ENCODE measurements around the gene NEB.

Gene NEB

DNA sequence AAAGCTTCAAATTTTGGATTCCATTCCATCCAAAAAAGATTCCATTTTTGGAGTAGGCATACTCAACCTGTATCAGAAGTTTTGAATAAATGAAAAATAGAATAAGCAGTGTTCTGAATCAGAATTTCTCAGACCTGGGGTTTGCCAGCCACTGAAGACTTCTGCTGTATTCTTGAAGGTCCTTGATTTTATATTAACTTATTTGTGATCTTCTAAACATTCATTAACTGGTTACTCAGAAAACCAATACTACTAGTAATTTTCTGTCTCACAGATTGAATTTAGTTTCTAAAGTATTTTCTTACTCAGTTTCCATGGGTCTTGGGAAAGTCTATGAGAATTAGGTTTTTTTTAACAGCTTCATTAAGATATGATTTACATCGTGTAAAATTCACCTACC is 263.7 kb downstream of the NEB start:
- Histone ChIP-seq H3K9me3 (ENCODE audit: control insufficient read depth, insufficient read depth, low read length) (no peaks in the 10 kb centered on the region), H3K79me2 (ENCODE audit: control insufficient read depth, low read length) (peaks cover 8% of the 10 kb centered on the region; the same call in 1 of the 2 replicates), H3K27me3 (ENCODE audit: control insufficient read depth, low read length) (no peaks in the 10 kb centered on the region), H3K27ac (ENCODE audit: low read depth, low read length) (no peak overlapping the region), H3F3A (ENCODE audit: control insufficient read depth, insufficient read depth) (no peaks in the 10 kb centered on the region), H3K36me3 (ENCODE audit: control insufficient read depth, low read length) (peaks cover 86% of the 10 kb centered on the region), H3K9me2 (replicated peaks; ENCODE audit: control insufficient read depth, low read length) (no peaks in the 10 kb centered on the region), H3K4me3 (ENCODE audit: low read length) (no peak overlapping the region), H4K20me1 (ENCODE audit: control insufficient read depth, insufficient read depth, low read depth, low read length) (no peaks in the 10 kb centered on the region), H3K4me1 (ENCODE audit: control insufficient read depth, low read length) (no peaks in the 10 kb centered on the region), H3K4me2 (ENCODE audit: low read length) (no peak overlapping the region)
- TF ChIP-seq, protein P1, sequence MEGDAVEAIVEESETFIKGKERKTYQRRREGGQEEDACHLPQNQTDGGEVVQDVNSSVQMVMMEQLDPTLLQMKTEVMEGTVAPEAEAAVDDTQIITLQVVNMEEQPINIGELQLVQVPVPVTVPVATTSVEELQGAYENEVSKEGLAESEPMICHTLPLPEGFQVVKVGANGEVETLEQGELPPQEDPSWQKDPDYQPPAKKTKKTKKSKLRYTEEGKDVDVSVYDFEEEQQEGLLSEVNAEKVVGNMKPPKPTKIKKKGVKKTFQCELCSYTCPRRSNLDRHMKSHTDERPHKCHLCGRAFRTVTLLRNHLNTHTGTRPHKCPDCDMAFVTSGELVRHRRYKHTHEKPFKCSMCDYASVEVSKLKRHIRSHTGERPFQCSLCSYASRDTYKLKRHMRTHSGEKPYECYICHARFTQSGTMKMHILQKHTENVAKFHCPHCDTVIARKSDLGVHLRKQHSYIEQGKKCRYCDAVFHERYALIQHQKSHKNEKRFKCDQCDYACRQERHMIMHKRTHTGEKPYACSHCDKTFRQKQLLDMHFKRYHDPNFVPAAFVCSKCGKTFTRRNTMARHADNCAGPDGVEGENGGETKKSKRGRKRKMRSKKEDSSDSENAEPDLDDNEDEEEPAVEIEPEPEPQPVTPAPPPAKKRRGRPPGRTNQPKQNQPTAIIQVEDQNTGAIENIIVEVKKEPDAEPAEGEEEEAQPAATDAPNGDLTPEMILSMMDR (IDR thresholded peaks at IDR 0.05; ENCODE audit: low read depth, low read length, poor library complexity, severe bottlenecking) = no peak
- TF ChIP-seq EZH2phosphoT487 (IDR thresholded peaks at IDR 0.05; ENCODE audit: borderline replicate concordance, low read length) = no peak

DNA sequence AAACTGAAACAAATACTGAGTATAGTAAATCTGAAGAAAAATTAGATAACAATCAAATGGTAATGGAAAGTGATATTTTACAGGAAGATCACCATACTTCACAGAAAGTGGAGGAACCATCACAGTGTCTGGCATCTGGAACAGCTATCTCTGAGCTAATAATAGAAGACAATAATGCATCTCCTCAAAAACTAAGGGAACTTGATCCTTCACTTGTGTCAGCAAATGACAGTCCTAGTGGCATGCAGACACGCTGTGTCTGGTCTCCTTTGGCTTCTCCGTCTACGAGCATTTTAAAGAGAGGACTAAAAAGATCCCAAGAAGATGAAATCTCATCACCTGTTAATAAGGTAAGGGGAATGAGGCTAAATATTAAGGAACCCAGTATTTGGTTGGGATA is 268.5 kb downstream of the NEB start:
- TF ChIP-seq, protein P1 (IDR thresholded peaks at IDR 0.05; ENCODE audit: low read depth, low read length, poor library complexity, severe bottlenecking) = no peak
- TF ChIP-seq EZH2phosphoT487 (IDR thresholded peaks at IDR 0.05; ENCODE audit: borderline replicate concordance, low read length) = no peak
- no peak overlapping the region for H3K27ac ChIP-seq (ENCODE audit: low read depth, low read length)
- no peak overlapping the region for H3K4me2 ChIP-seq (ENCODE audit: low read length)
- H3K79me2 ChIP-seq (ENCODE audit: control insufficient read depth, low read length) = peaks cover 6% of the 10 kb centered on the region; the same call in 1 of the 2 replicates
- no peaks in the 10 kb centered on the region for H3K27me3 ChIP-seq (ENCODE audit: control insufficient read depth, low read length)
- no peaks in the 10 kb centered on the region for H3K9me2 ChIP-seq (replicated peaks; ENCODE audit: control insufficient read depth, low read length)
- no peaks in the 10 kb centered on the region for H3K9me3 ChIP-seq (ENCODE audit: control insufficient read depth, insufficient read depth, low read length)
- no peaks in the 10 kb centered on the region for H3K4me1 ChIP-seq (ENCODE audit: control insufficient read depth, low read length)
- H3K36me3 ChIP-seq (ENCODE audit: control insufficient read depth, low read length) = peaks cover 97% of the 10 kb centered on the region
- no peak overlapping the region for H3K4me3 ChIP-seq (ENCODE audit: low read length)
- peaks cover 4% of the 10 kb centered on the region; the same call in 1 of the 2 replicates for H3F3A ChIP-seq (ENCODE audit: control insufficient read depth, insufficient read depth)
- no peaks in the 10 kb centered on the region for H4K20me1 ChIP-seq (ENCODE audit: control insufficient read depth, insufficient read depth, low read depth, low read length)

DNA sequence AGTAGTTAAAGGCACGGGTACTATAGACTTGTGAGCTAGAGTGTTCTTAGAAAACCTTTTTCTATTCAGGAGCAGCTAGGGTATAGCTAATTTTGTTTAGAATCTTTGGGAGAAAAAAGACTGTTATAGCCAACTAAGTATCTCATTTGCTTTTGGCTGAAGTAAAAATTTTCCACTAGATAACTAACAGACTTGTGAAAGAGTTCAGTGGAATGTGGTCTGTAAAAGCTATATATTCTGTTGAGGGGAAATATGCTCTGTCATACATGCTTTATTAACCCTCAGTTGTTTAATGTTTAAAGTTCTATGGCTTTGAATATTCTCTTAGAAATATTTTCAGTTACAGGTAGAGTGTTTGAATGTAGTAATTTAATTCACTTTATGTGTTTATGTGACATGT is 274.9 kb downstream of the NEB start:
- no peak for TF ChIP-seq EZH2phosphoT487 (IDR thresholded peaks at IDR 0.05; ENCODE audit: borderline replicate concordance, low read length)
- TF ChIP-seq, protein P1 (IDR thresholded peaks at IDR 0.05; ENCODE audit: low read depth, low read length, poor library complexity, severe bottlenecking) = no peak
- Histone ChIP-seq H3K27me3 (ENCODE audit: control insufficient read depth, low read length) (no peaks in the 10 kb centered on the region), H3K36me3 (ENCODE audit: control insufficient read depth, low read length) (peaks cover 92% of the 10 kb centered on the region), H3K4me1 (ENCODE audit: control insufficient read depth, low read length) (no peaks in the 10 kb centered on the region), H3K79me2 (ENCODE audit: control insufficient read depth, low read length) (no peaks in the 10 kb centered on the region), H3K4me3 (ENCODE audit: low read length) (no peak overlapping the region), H4K20me1 (ENCODE audit: control insufficient read depth, insufficient read depth, low read depth, low read length) (no peaks in the 10 kb centered on the region), H3K9me2 (replicated peaks; ENCODE audit: control insufficient read depth, low read length) (no peaks in the 10 kb centered on the region), H3K27ac (ENCODE audit: low read depth, low read length) (no peak overlapping the region), H3K4me2 (ENCODE audit: low read length) (no peak overlapping the region), H3K9me3 (ENCODE audit: control insufficient read depth, insufficient read depth, low read length) (no peaks in the 10 kb centered on the region), H3F3A (ENCODE audit: control insufficient read depth, insufficient read depth) (peaks cover 4% of the 10 kb centered on the region; the same call in 1 of the 2 replicates)
